Right ventricle myocardium inferior (tissue), 1 donor: Measurements from ENCODE around the gene GBA3. TPM values are rescaled to one million over a fixed set of nuclear protein-coding genes. Genes with fewer than 3 reads are reported as not detected.

Source experiments
- total RNA-seq: library from RNA; stranded (reverse); fragmentation: NEBNext Ultra II Directional; extraction: Animal tissue kit (Norgen Biotek cat#: 25700); gene quantifications from one replicate; pipeline ENCODE4 v1.2.1, GENCODE V29; 2021
- donor health status: DM: no; HTN: yes; CAD: no; lungs with severe emphysema.

GBA3 gene
- total RNA-seq, 1 donor from 2014 or later, result not detected

Other genes with a start within 250 kb of the GBA3 start
- gene ADGRA3, start 176.9 kb upstream of the GBA3 start, total RNA-seq, result 32.5 TPM